ENCODE results near the gene HOXB13. TPM values are rescaled to one million over a fixed set of nuclear protein-coding genes. Genes with fewer than 3 reads are reported as not detected.

Gene HOXB13
- polyA plus RNA-seq, 1 of the 3 experiments (the other 2 are of a cell fraction) = not detected

DNA sequence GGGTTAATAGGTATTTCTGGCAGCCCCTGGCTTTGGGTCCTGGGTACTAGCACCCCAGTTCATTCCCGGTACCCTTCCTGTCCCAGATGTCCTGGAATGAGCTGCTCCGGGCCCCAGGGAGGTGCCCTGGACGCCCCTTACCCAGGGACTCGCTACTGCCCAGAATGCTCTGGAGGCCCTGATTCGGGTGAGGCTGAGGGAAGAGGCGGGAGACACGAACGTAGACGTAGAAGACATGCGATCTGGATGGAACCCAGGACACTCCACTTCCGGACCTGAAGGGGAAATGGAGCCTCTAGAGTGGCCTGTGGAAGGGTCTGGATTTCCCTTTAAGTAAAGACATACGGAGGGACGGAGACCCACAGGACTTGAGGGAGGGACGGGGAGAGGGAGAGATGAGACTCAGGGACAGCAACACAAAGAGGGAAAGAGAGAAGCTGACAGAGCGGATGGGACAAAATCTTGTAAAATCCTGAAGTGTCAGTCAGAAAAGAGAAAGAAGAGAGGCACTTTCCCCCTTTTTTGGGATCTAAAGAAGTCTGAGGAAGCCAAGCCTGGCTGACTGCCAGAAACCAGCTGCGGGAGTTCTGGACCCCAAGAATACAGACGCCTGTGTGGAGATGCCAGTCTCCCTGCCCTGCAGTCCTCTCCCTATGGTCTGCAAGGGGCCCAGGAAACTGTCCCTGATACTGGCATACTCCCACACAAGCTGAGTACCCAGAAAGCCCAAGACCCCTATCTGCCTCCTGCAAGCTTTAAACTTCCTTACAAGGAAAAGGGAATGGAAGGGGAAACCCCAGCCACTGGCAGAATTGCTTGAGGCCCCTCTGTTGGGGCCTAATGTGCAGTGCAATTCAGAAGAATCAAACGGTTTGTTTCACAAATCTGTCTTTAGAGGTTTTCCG lies 1.0 kb upstream of the HOXB13 start:
- H3K27ac ChIP-seq (ENCODE audit: low read depth in 2 of 2, low read length in 1 of 2) = no peak overlapping the region
- no peaks in the 10 kb centered on the region for H4K20me1 ChIP-seq (ENCODE audit: insufficient read depth)
- H3K9me3 ChIP-seq = no peaks in the 10 kb centered on the region
- ChIA-PET POLR2A (no interaction called here), CTCF (interaction anchor here (1.6 to 13.9 kb wide), 2 partner anchors 58 to 152 kb away, joined by 4 to 328 read pairs; no protein-coding TSS in a partner anchor)
- H3K9me2 ChIP-seq = no peaks in the 10 kb centered on the region
- no peaks in the 10 kb centered on the region for H3F3A ChIP-seq (replicated peaks; ENCODE audit: insufficient read depth)
- no peak for DNase-seq
- H2AFZ ChIP-seq (ENCODE audit: low read depth) = no peak overlapping the region
- no peaks in the 10 kb centered on the region for H3K36me3 ChIP-seq (replicated peaks in 1 of 2; ENCODE audit: control insufficient read depth in 1 of 2, insufficient read depth in 2 of 2, low read length in 1 of 2)
- TF ChIP-seq TEAD4 (IDR thresholded peaks at IDR 0.05; ENCODE audit: borderline replicate concordance, insufficient read depth) (no peak), TAF1 (IDR thresholded peaks at IDR 0.05; ENCODE audit: borderline replicate concordance, low read depth, low read length) (no peak), EZH2phosphoT487 (IDR thresholded peaks at IDR 0.05; ENCODE audit: borderline replicate concordance, low read depth) (peak; percentile 25; the same call in 1 of the 2 replicates)
- no peak overlapping the region for H3K4me2 ChIP-seq
- H3K4me1 ChIP-seq (ENCODE audit: control insufficient read depth in 1 of 2, insufficient read depth in 2 of 2, low read depth in 1 of 2, low read length in 1 of 2) = no peaks in the 10 kb centered on the region
- H3K9ac ChIP-seq = no peak overlapping the region
- WGBS (ENCODE audit: low lambda C conversion rate) = 13% methylated on average over 19 of the region's 19 CpGs
- H3K4me3 ChIP-seq (ENCODE audit: low read depth in 2 of 2, low read length in 1 of 2) = no peak overlapping the region
- peaks cover 99% of the 10 kb centered on the region for H3K27me3 ChIP-seq (ENCODE audit: insufficient read depth)
- H3K79me2 ChIP-seq (ENCODE audit: insufficient read depth) = no peaks in the 10 kb centered on the region

DNA sequence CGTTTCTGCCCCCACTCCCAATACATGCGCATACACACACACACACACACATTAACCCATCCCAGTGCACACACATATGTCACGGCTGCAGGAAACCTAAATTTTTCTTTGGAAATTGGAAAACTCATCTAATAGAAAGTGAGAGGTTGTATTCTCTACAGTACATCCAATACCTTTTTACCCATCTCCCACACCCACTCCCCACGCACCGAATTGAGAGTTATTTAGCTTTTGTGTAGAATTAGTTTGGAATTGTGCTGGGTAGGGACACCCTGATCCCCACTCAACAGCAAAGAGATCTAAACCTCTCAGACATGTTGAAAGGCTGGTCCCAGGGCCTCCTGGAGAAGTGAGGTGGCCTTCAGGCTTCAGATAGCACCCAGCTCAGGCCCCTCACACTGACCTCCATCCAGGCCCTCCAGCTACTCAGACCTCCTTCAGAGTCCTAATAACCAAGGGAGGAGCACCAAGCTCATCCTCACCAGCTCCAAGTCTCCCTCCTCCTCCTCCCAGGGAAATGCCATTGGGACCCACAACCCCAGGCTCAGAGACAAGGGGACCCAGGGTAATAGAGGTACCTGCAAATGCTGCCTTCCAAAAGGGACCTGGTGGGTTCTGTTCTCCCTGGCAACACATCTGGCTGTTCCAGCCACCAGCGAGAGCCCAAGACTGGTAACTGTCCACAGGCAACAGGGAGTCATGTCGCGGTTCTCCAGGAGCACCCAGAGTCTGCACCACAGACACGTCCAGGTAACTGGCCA lies 955 bp downstream of the HOXB13 start:
- Histone ChIP-seq H3K4me2 (no peak overlapping the region), H3K9me2 (no peaks in the 10 kb centered on the region), H3K4me1 (ENCODE audit: control insufficient read depth in 1 of 2, insufficient read depth in 2 of 2, low read depth in 1 of 2, low read length in 1 of 2) (no peaks in the 10 kb centered on the region), H3K27ac (ENCODE audit: low read depth in 2 of 2, low read length in 1 of 2) (no peak overlapping the region), H3K36me3 (replicated peaks in 1 of 2; ENCODE audit: control insufficient read depth in 1 of 2, insufficient read depth in 2 of 2, low read length in 1 of 2) (no peaks in the 10 kb centered on the region), H3K4me3 (ENCODE audit: low read depth in 2 of 2, low read length in 1 of 2) (no peak overlapping the region), H3K79me2 (ENCODE audit: insufficient read depth) (no peaks in the 10 kb centered on the region), H3F3A (replicated peaks; ENCODE audit: insufficient read depth) (no peaks in the 10 kb centered on the region), H2AFZ (ENCODE audit: low read depth) (no peak overlapping the region), H3K9ac (no peak overlapping the region), H4K20me1 (ENCODE audit: insufficient read depth) (no peaks in the 10 kb centered on the region), H3K9me3 (no peaks in the 10 kb centered on the region), H3K27me3 (ENCODE audit: insufficient read depth) (peaks cover 99% of the 10 kb centered on the region)
- POLR2A ChIA-PET = no interaction called here
- TF ChIP-seq GATA2 (CRISPR knock-in tag; IDR thresholded peaks at IDR 0.05) = no peak
- TF ChIP-seq EZH2phosphoT487 (IDR thresholded peaks at IDR 0.05; ENCODE audit: borderline replicate concordance, low read depth) = peak; percentile 30; the same call in 1 of the 2 replicates
- TF ChIP-seq FOSL2 (IDR thresholded peaks at IDR 0.05; ENCODE audit: borderline replicate concordance, low read depth) = no peak
- no peak for TF ChIP-seq NFIC (IDR thresholded peaks at IDR 0.05; ENCODE audit: borderline replicate concordance)
- TF ChIP-seq RFX5 (IDR thresholded peaks at IDR 0.05; ENCODE audit: low read length) = no peak
- TF ChIP-seq, protein P1, sequence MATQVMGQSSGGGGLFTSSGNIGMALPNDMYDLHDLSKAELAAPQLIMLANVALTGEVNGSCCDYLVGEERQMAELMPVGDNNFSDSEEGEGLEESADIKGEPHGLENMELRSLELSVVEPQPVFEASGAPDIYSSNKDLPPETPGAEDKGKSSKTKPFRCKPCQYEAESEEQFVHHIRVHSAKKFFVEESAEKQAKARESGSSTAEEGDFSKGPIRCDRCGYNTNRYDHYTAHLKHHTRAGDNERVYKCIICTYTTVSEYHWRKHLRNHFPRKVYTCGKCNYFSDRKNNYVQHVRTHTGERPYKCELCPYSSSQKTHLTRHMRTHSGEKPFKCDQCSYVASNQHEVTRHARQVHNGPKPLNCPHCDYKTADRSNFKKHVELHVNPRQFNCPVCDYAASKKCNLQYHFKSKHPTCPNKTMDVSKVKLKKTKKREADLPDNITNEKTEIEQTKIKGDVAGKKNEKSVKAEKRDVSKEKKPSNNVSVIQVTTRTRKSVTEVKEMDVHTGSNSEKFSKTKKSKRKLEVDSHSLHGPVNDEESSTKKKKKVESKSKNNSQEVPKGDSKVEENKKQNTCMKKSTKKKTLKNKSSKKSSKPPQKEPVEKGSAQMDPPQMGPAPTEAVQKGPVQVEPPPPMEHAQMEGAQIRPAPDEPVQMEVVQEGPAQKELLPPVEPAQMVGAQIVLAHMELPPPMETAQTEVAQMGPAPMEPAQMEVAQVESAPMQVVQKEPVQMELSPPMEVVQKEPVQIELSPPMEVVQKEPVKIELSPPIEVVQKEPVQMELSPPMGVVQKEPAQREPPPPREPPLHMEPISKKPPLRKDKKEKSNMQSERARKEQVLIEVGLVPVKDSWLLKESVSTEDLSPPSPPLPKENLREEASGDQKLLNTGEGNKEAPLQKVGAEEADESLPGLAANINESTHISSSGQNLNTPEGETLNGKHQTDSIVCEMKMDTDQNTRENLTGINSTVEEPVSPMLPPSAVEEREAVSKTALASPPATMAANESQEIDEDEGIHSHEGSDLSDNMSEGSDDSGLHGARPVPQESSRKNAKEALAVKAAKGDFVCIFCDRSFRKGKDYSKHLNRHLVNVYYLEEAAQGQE (IDR thresholded peaks at IDR 0.05; ENCODE audit: low read depth, low read length) = no peak
- TF ChIP-seq TCF12 (IDR thresholded peaks at IDR 0.05) = no peak
- no peak for TF ChIP-seq ELF1 (IDR thresholded peaks at IDR 0.05)
- CTCF ChIA-PET = interaction anchor here (0.6 to 13.9 kb wide), 7 partner anchors 10 to 308 kb away, joined by 3 to 328 read pairs (median 4); no protein-coding TSS in a partner anchor
- no peak for DNase-seq
- WGBS (ENCODE audit: low lambda C conversion rate) = 15% methylated on average over 9 of the region's 9 CpGs

Data from SK-N-SH (cell line).